ENCODE data around the gene AMTN.

The AMTN gene

GRCh38 chr4:70505151-70505748 is 13.1 kb upstream of the AMTN start:
- TF ChIP-seq TCF12 (IDR thresholded peaks at IDR 0.05; ENCODE audit: low read depth): no peak
- no peak for TF ChIP-seq ZBTB7A (IDR thresholded peaks at IDR 0.05; ENCODE audit: low read depth)
- no peak for TF ChIP-seq NFIC (IDR thresholded peaks at IDR 0.05)
- TF ChIP-seq RAD21 (IDR thresholded peaks at IDR 0.05; ENCODE audit: low read depth): peak; percentile 89

DNA sequence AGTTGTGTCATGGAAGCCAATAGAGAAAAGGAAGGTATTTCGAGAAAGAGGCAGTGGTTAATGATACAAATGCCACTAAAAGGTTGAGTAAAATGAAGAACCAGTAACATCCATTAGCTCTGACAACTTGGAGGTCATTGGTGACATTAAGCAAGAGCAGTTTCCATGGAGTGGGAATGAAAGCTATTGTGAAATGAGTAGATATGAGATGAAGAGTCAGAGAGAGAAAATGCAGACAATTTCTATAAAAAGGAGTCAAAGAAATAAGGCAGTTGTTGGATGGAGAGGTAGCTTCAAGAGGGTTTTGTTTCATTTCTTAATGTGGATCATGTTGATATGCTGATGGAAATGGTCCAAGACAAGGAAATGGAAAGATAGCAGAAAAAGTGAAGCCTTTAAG is 9.6 kb upstream of the AMTN start:
- TF ChIP-seq YY1 (IDR thresholded peaks at IDR 0.05; ENCODE audit: low read depth): no peak
- TF ChIP-seq TCF12 (IDR thresholded peaks at IDR 0.05; ENCODE audit: low read depth): no peak
- no peak for TF ChIP-seq TAF1 (IDR thresholded peaks at IDR 0.05; ENCODE audit: low read depth)
- no peak for TF ChIP-seq CREB1 (IDR thresholded peaks at IDR 0.05; ENCODE audit: low read depth)
- TF ChIP-seq TEAD4 (IDR thresholded peaks at IDR 0.05): no peak
- no peak for TF ChIP-seq RAD21 (IDR thresholded peaks at IDR 0.05; ENCODE audit: low read depth)
- TF ChIP-seq ZBTB7A (IDR thresholded peaks at IDR 0.05; ENCODE audit: low read depth): no peak
- TF ChIP-seq USF1 (IDR thresholded peaks at IDR 0.05): no peak
- TF ChIP-seq EP300 (IDR thresholded peaks at IDR 0.05; ENCODE audit: borderline replicate concordance): no peak
- TF ChIP-seq, protein P1, sequence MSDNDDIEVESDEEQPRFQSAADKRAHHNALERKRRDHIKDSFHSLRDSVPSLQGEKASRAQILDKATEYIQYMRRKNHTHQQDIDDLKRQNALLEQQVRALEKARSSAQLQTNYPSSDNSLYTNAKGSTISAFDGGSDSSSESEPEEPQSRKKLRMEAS (IDR thresholded peaks at IDR 0.05): no peak
- TF ChIP-seq CEBPB (IDR thresholded peaks at IDR 0.05): no peak
- TF ChIP-seq, protein P2, sequence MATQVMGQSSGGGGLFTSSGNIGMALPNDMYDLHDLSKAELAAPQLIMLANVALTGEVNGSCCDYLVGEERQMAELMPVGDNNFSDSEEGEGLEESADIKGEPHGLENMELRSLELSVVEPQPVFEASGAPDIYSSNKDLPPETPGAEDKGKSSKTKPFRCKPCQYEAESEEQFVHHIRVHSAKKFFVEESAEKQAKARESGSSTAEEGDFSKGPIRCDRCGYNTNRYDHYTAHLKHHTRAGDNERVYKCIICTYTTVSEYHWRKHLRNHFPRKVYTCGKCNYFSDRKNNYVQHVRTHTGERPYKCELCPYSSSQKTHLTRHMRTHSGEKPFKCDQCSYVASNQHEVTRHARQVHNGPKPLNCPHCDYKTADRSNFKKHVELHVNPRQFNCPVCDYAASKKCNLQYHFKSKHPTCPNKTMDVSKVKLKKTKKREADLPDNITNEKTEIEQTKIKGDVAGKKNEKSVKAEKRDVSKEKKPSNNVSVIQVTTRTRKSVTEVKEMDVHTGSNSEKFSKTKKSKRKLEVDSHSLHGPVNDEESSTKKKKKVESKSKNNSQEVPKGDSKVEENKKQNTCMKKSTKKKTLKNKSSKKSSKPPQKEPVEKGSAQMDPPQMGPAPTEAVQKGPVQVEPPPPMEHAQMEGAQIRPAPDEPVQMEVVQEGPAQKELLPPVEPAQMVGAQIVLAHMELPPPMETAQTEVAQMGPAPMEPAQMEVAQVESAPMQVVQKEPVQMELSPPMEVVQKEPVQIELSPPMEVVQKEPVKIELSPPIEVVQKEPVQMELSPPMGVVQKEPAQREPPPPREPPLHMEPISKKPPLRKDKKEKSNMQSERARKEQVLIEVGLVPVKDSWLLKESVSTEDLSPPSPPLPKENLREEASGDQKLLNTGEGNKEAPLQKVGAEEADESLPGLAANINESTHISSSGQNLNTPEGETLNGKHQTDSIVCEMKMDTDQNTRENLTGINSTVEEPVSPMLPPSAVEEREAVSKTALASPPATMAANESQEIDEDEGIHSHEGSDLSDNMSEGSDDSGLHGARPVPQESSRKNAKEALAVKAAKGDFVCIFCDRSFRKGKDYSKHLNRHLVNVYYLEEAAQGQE (IDR thresholded peaks at IDR 0.05; ENCODE audit: low read depth): no peak
- TF ChIP-seq FOXM1 (IDR thresholded peaks at IDR 0.05; ENCODE audit: borderline replicate concordance, low read depth): no peak
- TF ChIP-seq NFIC (IDR thresholded peaks at IDR 0.05): no peak
- TF ChIP-seq EGR1 (IDR thresholded peaks at IDR 0.05): no peak

DNA sequence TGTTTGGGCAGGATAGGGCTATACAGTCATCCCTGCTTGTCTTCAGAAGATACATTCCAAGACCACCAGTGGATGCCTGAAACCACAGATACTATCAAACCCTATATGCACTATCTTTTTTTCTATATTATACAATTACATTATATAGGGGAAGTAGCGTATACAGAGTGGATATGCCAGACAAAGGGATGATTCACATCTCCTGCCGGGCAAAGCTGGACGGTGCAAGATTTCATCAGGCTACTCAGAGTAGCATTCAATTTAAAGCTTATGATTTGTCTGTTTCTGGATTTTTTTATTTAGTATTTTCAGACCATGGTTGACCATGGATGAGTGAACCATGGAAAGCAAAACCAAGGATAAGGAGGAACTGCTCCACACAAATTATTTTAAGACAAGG is 7.0 kb upstream of the AMTN start:
- no peak for TF ChIP-seq CREB1 (IDR thresholded peaks at IDR 0.05; ENCODE audit: low read depth)
- no peak for TF ChIP-seq TCF12 (IDR thresholded peaks at IDR 0.05; ENCODE audit: low read depth)
- TF ChIP-seq RAD21 (IDR thresholded peaks at IDR 0.05; ENCODE audit: low read depth): no peak
- TF ChIP-seq EP300 (IDR thresholded peaks at IDR 0.05; ENCODE audit: borderline replicate concordance): no peak
- TF ChIP-seq, protein P1 (IDR thresholded peaks at IDR 0.05): no peak
- TF ChIP-seq CEBPB (IDR thresholded peaks at IDR 0.05): no peak
- no peak for TF ChIP-seq TEAD4 (IDR thresholded peaks at IDR 0.05)
- no peak for TF ChIP-seq ZBTB7A (IDR thresholded peaks at IDR 0.05; ENCODE audit: low read depth)
- no peak for TF ChIP-seq TAF1 (IDR thresholded peaks at IDR 0.05; ENCODE audit: low read depth)
- TF ChIP-seq FOXM1 (IDR thresholded peaks at IDR 0.05; ENCODE audit: borderline replicate concordance, low read depth): no peak
- TF ChIP-seq USF1 (IDR thresholded peaks at IDR 0.05): no peak
- TF ChIP-seq, protein P2 (IDR thresholded peaks at IDR 0.05; ENCODE audit: low read depth): no peak
- TF ChIP-seq NFIC (IDR thresholded peaks at IDR 0.05): no peak
- TF ChIP-seq EGR1 (IDR thresholded peaks at IDR 0.05): no peak

DNA sequence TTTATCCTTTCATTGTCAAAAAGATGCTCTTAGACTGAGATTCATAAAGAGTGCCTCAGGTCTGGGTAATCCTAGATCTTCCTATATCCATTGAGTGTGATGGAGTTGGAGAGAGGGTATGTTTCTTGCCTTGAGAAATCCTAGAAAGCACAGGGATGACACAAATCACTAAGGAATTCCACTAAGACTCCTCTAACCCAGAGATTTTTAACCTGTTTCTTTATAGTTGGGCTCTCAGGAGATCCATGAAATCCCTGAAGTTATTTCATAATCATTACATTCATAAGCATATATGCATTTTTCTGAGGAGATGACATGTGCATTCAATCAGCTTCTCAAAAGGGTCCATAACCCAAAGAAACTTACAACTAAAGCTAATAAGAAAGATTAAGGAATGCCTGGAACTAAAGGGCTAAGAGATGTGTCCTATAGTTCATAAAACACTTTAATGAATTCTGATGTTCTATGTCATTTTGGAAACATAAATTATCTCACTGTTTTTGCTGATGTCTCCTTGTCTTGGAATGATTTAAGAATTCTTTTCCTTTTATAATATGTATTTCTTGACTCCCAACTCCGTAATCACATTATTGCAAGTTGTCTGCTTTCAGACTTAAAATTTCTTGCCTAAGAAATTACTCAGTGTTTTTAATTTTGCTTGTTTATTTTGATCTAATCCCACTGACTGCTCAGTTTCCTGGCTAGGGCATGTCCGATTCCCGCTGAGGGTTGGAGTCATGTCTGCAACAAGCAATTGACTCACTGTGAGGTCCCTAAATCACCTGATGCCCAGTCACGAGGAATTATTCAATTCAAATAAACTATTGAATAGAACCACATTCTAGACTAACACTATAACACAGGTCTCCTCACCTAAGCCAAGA is 2.8 kb upstream of the AMTN start:
- TF ChIP-seq, protein P1 (IDR thresholded peaks at IDR 0.05): no peak
- no peak for TF ChIP-seq EP300 (IDR thresholded peaks at IDR 0.05; ENCODE audit: borderline replicate concordance)
- TF ChIP-seq YY1 (IDR thresholded peaks at IDR 0.05; ENCODE audit: low read depth): no peak
- TF ChIP-seq USF1 (IDR thresholded peaks at IDR 0.05): no peak
- no peak for TF ChIP-seq TEAD4 (IDR thresholded peaks at IDR 0.05)
- TF ChIP-seq CREB1 (IDR thresholded peaks at IDR 0.05; ENCODE audit: low read depth): no peak

- TF ChIP-seq, protein P2 (IDR thresholded peaks at IDR 0.05; ENCODE audit: low read depth): no peak
- TF ChIP-seq EP300 (IDR thresholded peaks at IDR 0.05; ENCODE audit: borderline replicate concordance) (no peak), RAD21 (IDR thresholded peaks at IDR 0.05; ENCODE audit: low read depth) (no peak), TAF1 (IDR thresholded peaks at IDR 0.05; ENCODE audit: low read depth) (no peak)
- TF ChIP-seq, protein P1 (IDR thresholded peaks at IDR 0.05): no peak
Measured at GRCh38 chr4:70518716-70519115, 347 bp downstream of the AMTN start.

All from Ishikawa (cell line).